HK-2 (cell line): Measurements from ENCODE around the gene TTC7B.
"Not testable (repeated sequence)": the region's sequence is repeated elsewhere in the genome, so short reads cannot be mapped to it uniquely, and the experiment has no call there.

Experiments
- DNase-seq: peaks from one replicate; pipeline ENCODE4 v3.0.0-alpha.2; 2018; ENCODE audit not compliant: unreplicated experiment

TTC7B gene

GRCh38 chr14:90815822-90816662 lies at the start of gene TTC7B:
Gene TTC7B, minus strand, starts transcription at chr14:90816430. Its CDS starts 135 bp downstream, at chr14:90816295.
- DNase-seq: peak; percentile 44

GRCh38 chr14:90864741-90865140 lies 48.5 kb upstream of the TTC7B start:
- no peak for DNase-seq

GRCh38 chr14:90858511-90858910 lies 42.3 kb upstream of the TTC7B start:
- no peak for DNase-seq

GRCh38 chr14:90857866-90858265 lies 41.6 kb upstream of the TTC7B start:
- DNase-seq: no peak

- DNase-seq: not testable (repeated sequence)
Observed at GRCh38 chr14:90856115-90856514, 39.9 kb upstream of the TTC7B start.

- DNase-seq: no peak
Observed at GRCh38 chr14:90853116-90853515, 36.9 kb upstream of the TTC7B start.

GRCh38 chr14:90851327-90852036 lies 35.3 kb upstream of the TTC7B start:
- DNase-seq: no peak

- peak; percentile 48 for DNase-seq
Observed at GRCh38 chr14:90850487-90850886, 34.3 kb upstream of the TTC7B start.

GRCh38 chr14:90849787-90850444 lies 33.7 kb upstream of the TTC7B start:
- DNase-seq: no peak

- no peak for DNase-seq
Observed at GRCh38 chr14:90848944-90849731, 32.9 kb upstream of the TTC7B start.

GRCh38 chr14:90846511-90846910 lies 30.3 kb upstream of the TTC7B start:
- no peak for DNase-seq

GRCh38 chr14:90844321-90844720 lies 28.1 kb upstream of the TTC7B start:
- DNase-seq: no peak

- no peak for DNase-seq
Observed at GRCh38 chr14:90842726-90843125, 26.5 kb upstream of the TTC7B start.

GRCh38 chr14:90840667-90841066 lies 24.4 kb upstream of the TTC7B start:
- DNase-seq: not testable (repeated sequence)

- no peak for DNase-seq
Observed at GRCh38 chr14:90839889-90840266, 23.6 kb upstream of the TTC7B start.

GRCh38 chr14:90839024-90839888 lies 23.0 kb upstream of the TTC7B start:
- no peak for DNase-seq

- DNase-seq: not testable (repeated sequence)
Observed at GRCh38 chr14:90838531-90838930, 22.3 kb upstream of the TTC7B start.

- no peak for DNase-seq
Observed at GRCh38 chr14:90837355-90837754, 21.1 kb upstream of the TTC7B start.

- DNase-seq: no peak
Observed at GRCh38 chr14:90836692-90837063, 20.4 kb upstream of the TTC7B start.

GRCh38 chr14:90831821-90832220 lies 15.6 kb upstream of the TTC7B start:
- DNase-seq: no peak
